Measurements from ENCODE around the gene MAP3K12. TPM values are rescaled to one million over a fixed set of nuclear protein-coding genes. Genes with fewer than 3 reads are reported as not detected.

Gene MAP3K12
- total RNA-seq, 3 donors from 2014 or later (not counting 1 experiment from before 2014, with no cell fraction given): 15.3 to 21.8 (median 21.8) TPM

DNA sequence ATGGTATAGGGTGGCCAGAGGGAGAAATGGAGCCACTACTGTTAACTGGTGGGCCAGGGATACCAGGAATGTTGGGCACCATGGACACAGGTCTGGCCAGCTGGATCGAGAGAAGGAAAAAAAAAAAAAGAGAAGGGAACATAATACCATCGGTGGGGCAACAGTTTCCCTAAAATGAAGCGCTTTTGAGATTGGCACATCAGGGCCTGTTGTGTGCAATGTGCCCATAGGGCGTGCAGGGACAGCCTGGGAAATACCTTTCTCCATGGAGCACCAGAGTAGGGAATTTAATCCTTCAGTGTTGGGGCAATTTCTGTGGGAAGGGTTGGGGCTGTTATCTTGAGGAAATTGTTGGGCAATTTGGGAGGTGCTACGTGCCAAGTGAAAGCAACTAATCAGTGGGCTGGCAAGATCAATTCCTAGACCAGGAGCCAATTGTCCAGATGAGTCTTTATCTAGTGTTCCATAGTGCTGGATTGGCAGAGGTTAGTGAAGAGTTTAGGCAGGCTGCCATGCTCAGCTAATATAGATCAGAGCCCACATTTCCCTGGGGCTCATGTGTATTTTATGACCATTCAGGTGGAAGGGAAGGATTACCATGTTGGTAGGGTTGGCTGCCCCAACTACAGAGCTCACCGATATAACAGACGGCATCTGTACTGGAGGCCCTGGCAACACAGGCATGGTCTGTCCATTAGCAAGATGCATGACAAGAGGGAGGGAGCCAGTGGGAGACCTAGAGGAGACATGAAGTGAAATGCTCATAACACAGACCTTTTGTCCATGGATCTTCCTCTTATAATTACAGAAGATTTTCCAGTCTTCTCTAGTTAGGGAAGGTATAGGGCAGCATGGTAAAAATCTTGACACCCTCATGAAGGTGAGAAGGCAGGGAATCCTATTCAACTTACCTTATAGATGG, 33.5 kb upstream of the MAP3K12 start:
- TF ChIP-seq, protein P1, sequence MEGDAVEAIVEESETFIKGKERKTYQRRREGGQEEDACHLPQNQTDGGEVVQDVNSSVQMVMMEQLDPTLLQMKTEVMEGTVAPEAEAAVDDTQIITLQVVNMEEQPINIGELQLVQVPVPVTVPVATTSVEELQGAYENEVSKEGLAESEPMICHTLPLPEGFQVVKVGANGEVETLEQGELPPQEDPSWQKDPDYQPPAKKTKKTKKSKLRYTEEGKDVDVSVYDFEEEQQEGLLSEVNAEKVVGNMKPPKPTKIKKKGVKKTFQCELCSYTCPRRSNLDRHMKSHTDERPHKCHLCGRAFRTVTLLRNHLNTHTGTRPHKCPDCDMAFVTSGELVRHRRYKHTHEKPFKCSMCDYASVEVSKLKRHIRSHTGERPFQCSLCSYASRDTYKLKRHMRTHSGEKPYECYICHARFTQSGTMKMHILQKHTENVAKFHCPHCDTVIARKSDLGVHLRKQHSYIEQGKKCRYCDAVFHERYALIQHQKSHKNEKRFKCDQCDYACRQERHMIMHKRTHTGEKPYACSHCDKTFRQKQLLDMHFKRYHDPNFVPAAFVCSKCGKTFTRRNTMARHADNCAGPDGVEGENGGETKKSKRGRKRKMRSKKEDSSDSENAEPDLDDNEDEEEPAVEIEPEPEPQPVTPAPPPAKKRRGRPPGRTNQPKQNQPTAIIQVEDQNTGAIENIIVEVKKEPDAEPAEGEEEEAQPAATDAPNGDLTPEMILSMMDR (IDR thresholded peaks at IDR 0.05): no peak
- Histone ChIP-seq H3K36me3 (ENCODE audit: control insufficient read depth, insufficient read depth, low read length) (peaks cover 67% of the 10 kb centered on the region), H3K4me3 (ENCODE audit: low read length) (no peak overlapping the region), H3K4me1 (ENCODE audit: control insufficient read depth, insufficient read depth, low read length) (no peaks in the 10 kb centered on the region), H3K27ac (ENCODE audit: low read length) (no peak overlapping the region), H3K27me3 (ENCODE audit: control insufficient read depth, insufficient read depth, low read length) (no peaks in the 10 kb centered on the region), H3K9me3 (ENCODE audit: control insufficient read depth, insufficient read depth, low read length) (no peaks in the 10 kb centered on the region)
- Mint-ChIP-seq H3K27ac (no peak overlapping the region), H3K4me3 (no peak overlapping the region), H3K27me3 (ENCODE audit: low read depth in 2 of 2) (no peaks in the 10 kb centered on the region), H3K36me3 (peaks cover 18% of the 10 kb centered on the region), H3K9me3 (no peaks in the 10 kb centered on the region), H3K4me1 (no peaks in the 10 kb centered on the region)
- WGBS (ENCODE audit: insufficient coverage): 89% methylated on average over 7 of the region's 7 CpGs
- DNase-seq (no peak), ATAC-seq (no peak)
- intact Hi-C loops (cut with micrococcal nuclease): no loop called here

DNA sequence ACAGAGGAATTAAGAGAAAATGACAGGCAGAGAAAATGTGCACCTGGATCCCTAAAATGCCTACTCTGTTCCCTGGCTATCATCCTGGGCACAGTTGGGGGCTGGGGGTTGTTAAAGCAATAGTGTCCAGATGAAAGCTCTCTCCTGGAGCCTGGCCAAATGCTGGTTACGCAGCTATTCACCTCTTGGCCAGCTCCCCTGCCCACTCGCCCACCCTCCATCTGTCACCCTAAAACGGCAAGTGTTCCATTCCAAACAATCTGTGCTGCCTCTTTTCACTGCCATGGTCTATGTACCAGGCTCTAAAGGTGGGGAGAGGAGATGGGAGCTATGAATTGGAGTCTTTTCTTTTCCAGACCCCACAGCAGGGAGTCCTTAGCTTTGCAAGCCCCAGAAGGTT, 32.8 kb upstream of the MAP3K12 start:
- no peak for ATAC-seq
- Histone ChIP-seq H3K4me3 (ENCODE audit: low read length) (no peak overlapping the region), H3K4me1 (ENCODE audit: control insufficient read depth, insufficient read depth, low read length) (no peaks in the 10 kb centered on the region), H3K27ac (ENCODE audit: low read length) (no peak overlapping the region), H3K36me3 (ENCODE audit: control insufficient read depth, insufficient read depth, low read length) (peaks cover 62% of the 10 kb centered on the region), H3K27me3 (ENCODE audit: control insufficient read depth, insufficient read depth, low read length) (no peaks in the 10 kb centered on the region), H3K9me3 (ENCODE audit: control insufficient read depth, insufficient read depth, low read length) (no peaks in the 10 kb centered on the region)
- TF ChIP-seq, protein P1 (IDR thresholded peaks at IDR 0.05): no peak
- WGBS (ENCODE audit: insufficient coverage): 100% methylated on average over 3 of the region's 3 CpGs
- H3K36me3 Mint-ChIP-seq: peaks cover 18% of the 10 kb centered on the region
- no peak overlapping the region for H3K27ac Mint-ChIP-seq
- H3K27me3 Mint-ChIP-seq (ENCODE audit: low read depth in 2 of 2): no peaks in the 10 kb centered on the region
- no peaks in the 10 kb centered on the region for H3K4me1 Mint-ChIP-seq
- no peak for DNase-seq
- H3K4me3 Mint-ChIP-seq: no peak overlapping the region
- no peaks in the 10 kb centered on the region for H3K9me3 Mint-ChIP-seq
- intact Hi-C loops (cut with micrococcal nuclease): no loop called here

DNA sequence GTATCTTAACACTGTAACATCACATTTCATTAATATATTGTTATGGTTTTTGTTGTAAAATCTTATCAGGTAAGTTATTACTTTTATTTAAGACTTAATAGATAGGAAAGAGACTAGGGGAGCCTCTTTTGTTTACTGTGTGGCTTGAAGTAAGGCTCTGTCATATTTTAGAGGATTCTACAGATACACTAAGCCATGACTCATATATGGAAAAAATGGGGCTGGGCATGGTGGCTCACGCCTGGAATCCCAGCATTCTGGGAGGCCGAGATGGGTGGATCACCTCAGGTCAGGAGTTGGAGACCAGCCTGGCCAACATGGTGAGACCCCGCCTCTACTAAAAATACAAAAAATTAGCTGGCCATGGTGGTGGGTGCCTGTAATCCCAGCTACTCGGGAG, 31.7 kb upstream of the MAP3K12 start:
- Histone ChIP-seq H3K4me3 (ENCODE audit: low read length) (no peak overlapping the region), H3K36me3 (ENCODE audit: control insufficient read depth, insufficient read depth, low read length) (peaks cover 57% of the 10 kb centered on the region), H3K4me1 (ENCODE audit: control insufficient read depth, insufficient read depth, low read length) (no peaks in the 10 kb centered on the region), H3K27me3 (ENCODE audit: control insufficient read depth, insufficient read depth, low read length) (no peaks in the 10 kb centered on the region), H3K27ac (ENCODE audit: low read length) (no peak overlapping the region), H3K9me3 (ENCODE audit: control insufficient read depth, insufficient read depth, low read length) (no peaks in the 10 kb centered on the region)
- intact Hi-C loops (cut with micrococcal nuclease): no loop called here
- no peaks in the 10 kb centered on the region for H3K4me1 Mint-ChIP-seq
- 98% methylated on average over 4 of the region's 4 CpGs for WGBS (ENCODE audit: insufficient coverage)
- TF ChIP-seq, protein P1 (IDR thresholded peaks at IDR 0.05): no peak
- H3K9me3 Mint-ChIP-seq: no peaks in the 10 kb centered on the region
- no peaks in the 10 kb centered on the region for H3K27me3 Mint-ChIP-seq (ENCODE audit: low read depth in 2 of 2)
- ATAC-seq: no peak
- H3K27ac Mint-ChIP-seq: no peak overlapping the region
- no peak for DNase-seq
- no peak overlapping the region for H3K4me3 Mint-ChIP-seq
- peaks cover 18% of the 10 kb centered on the region for H3K36me3 Mint-ChIP-seq

All from natural killer cell (primary cell).